Activated CD4-positive, alpha-beta T cell treated with anti-CD3 and anti-CD28 coated beads, Interleukin-2, amount 50 U/mL, for 4 hours (primary cell): ENCODE data around the gene SUMO2.
"Not testable (repeated sequence)": the region's sequence is repeated elsewhere in the genome, so short reads cannot be mapped to it uniquely, and the experiment has no call there.

Experiments used
- DNase-seq, 2 experiments: peaks; one replicate each; pipeline ENCODE4 v3.0.0-alpha.2; 2020

Gene SUMO2

GRCh38 chr17:75181608-75182318 lies 996 bp downstream of the SUMO2 start:
- peak; percentile 20 to 25 for DNase-seq

GRCh38 chr17:75181110-75181509 lies 1.6 kb downstream of the SUMO2 start:
- DNase-seq = no peak

GRCh38 chr17:75178453-75178852 lies 4.3 kb downstream of the SUMO2 start:
- DNase-seq = no peak

GRCh38 chr17:75176625-75177024 lies 6.1 kb downstream of the SUMO2 start:
- DNase-seq = no peak

GRCh38 chr17:75174996-75175395 lies 7.8 kb downstream of the SUMO2 start:
- DNase-seq = no peak

- no peak for DNase-seq
Measured at GRCh38 chr17:75173526-75173925, 9.2 kb downstream of the SUMO2 start.

- DNase-seq = no peak
Measured at GRCh38 chr17:75168998-75169397, 13.8 kb downstream of the SUMO2 start.

- not testable (repeated sequence) for DNase-seq
Measured at GRCh38 chr17:75164606-75165005, 18.2 kb downstream of the SUMO2 start.

- DNase-seq = no peak
Measured at GRCh38 chr17:75163074-75163473, 19.7 kb downstream of the SUMO2 start.

- DNase-seq = no peak
Measured at GRCh38 chr17:75160211-75160610, 22.5 kb downstream of the SUMO2 start.

GRCh38 chr17:75159196-75160031 lies 23.3 kb downstream of the SUMO2 start:
- no peak for DNase-seq

GRCh38 chr17:75158480-75158879 lies 24.3 kb downstream of the SUMO2 start:
- not testable (repeated sequence) for DNase-seq

- no peak for DNase-seq
Measured at GRCh38 chr17:75155191-75155601, 27.6 kb downstream of the SUMO2 start.

GRCh38 chr17:75154195-75155106 lies 28.3 kb downstream of the SUMO2 start, which contains the start of gene JPT1:
TSS of gene JPT1 (minus strand) at chr17:75154512. CDS start at chr17:75154397, 115 bp downstream.
- peak; percentile 98 to 99 for DNase-seq

GRCh38 chr17:75153780-75154194 lies 29.0 kb downstream of the SUMO2 start:
- DNase-seq = no peak

GRCh38 chr17:75152922-75153779 lies 29.6 kb downstream of the SUMO2 start:
- no peak for DNase-seq

- DNase-seq = no peak
Measured at GRCh38 chr17:75152523-75152921, 30.2 kb downstream of the SUMO2 start.

GRCh38 chr17:75151930-75152329 lies 30.8 kb downstream of the SUMO2 start:
- DNase-seq = no peak

- no peak for DNase-seq
Measured at GRCh38 chr17:75147878-75148546, 34.7 kb downstream of the SUMO2 start.

GRCh38 chr17:75146592-75146991 lies 36.2 kb downstream of the SUMO2 start:
- no peak for DNase-seq

GRCh38 chr17:75144816-75145512 lies 37.8 kb downstream of the SUMO2 start:
- DNase-seq = no peak
